DOHH2 (cell line): ENCODE results near the gene UBQLN3.

Experiments used
- EZH2phosphoT487 ChIP-seq: fragments of 200-600 bp; sonication (generic); IDR thresholded peaks from 2 replicates; pipeline ENCODE4 v1.6.1; 2017; ENCODE audit warnings: borderline replicate concordance, mild to moderate bottlenecking, antibody characterized with exemption, low read length, moderate library complexity, mixed read lengths
- TF ChIP-seq, protein P1 (sequence below): fragments of 200-600 bp; sonication (generic); IDR thresholded peaks from one replicate; pipeline ENCODE4 v1.5.1; 2014; ENCODE audit warnings: antibody characterized with exemption, mild to moderate bottlenecking, low read depth, low read length; ENCODE audit not compliant: poor library complexity, severe bottlenecking

- TF ChIP-seq, protein P1, sequence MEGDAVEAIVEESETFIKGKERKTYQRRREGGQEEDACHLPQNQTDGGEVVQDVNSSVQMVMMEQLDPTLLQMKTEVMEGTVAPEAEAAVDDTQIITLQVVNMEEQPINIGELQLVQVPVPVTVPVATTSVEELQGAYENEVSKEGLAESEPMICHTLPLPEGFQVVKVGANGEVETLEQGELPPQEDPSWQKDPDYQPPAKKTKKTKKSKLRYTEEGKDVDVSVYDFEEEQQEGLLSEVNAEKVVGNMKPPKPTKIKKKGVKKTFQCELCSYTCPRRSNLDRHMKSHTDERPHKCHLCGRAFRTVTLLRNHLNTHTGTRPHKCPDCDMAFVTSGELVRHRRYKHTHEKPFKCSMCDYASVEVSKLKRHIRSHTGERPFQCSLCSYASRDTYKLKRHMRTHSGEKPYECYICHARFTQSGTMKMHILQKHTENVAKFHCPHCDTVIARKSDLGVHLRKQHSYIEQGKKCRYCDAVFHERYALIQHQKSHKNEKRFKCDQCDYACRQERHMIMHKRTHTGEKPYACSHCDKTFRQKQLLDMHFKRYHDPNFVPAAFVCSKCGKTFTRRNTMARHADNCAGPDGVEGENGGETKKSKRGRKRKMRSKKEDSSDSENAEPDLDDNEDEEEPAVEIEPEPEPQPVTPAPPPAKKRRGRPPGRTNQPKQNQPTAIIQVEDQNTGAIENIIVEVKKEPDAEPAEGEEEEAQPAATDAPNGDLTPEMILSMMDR, result no peak
- no peak for TF ChIP-seq EZH2phosphoT487
These were observed 21.5 kb upstream of the UBQLN3 start for GRCh38 chr11:5531053-5531831.
